Measurements from ENCODE around the gene NUP54.

NUP54 gene

GRCh38 chr4:76088719-76089118 lies 59.5 kb downstream of the NUP54 start:
- no peaks in the 10 kb centered on the region for H3K36me3 ChIP-seq (ENCODE audit: low read length)
- H3K27me3 ChIP-seq (ENCODE audit: low read length), result no peaks in the 10 kb centered on the region

GRCh38 chr4:76087007-76087769 lies 61.0 kb downstream of the NUP54 start:
- H3K9me2 ChIP-seq (replicated peaks; ENCODE audit: insufficient read depth, low read length), result no peaks in the 10 kb centered on the region
- H4K20me1 ChIP-seq (ENCODE audit: low read depth, low read length), result no peaks in the 10 kb centered on the region
- H3K9ac ChIP-seq (ENCODE audit: low read length), result no peak overlapping the region
- no peaks in the 10 kb centered on the region for H3K27me3 ChIP-seq (ENCODE audit: low read length)
- no peaks in the 10 kb centered on the region for H3K79me2 ChIP-seq (ENCODE audit: insufficient read depth, low read length)
- H3K9me3 ChIP-seq (ENCODE audit: insufficient read depth, low read length), result no peaks in the 10 kb centered on the region
- no peaks in the 10 kb centered on the region for H3F3A ChIP-seq (ENCODE audit: insufficient read depth)
- TF ChIP-seq EZH2phosphoT487 (conservative IDR thresholded peaks at IDR 0.05; ENCODE audit: low read length), result no peak
- TF ChIP-seq CTCF (IDR thresholded peaks at IDR 0.05; ENCODE audit: insufficient read depth, low read length, poor library complexity, severe bottlenecking), result no peak
- H3K36me3 ChIP-seq (ENCODE audit: low read length), result no peaks in the 10 kb centered on the region
- no peak overlapping the region for H2AFZ ChIP-seq (ENCODE audit: low read depth, low read length, severe bottlenecking)
- H3K4me2 ChIP-seq (ENCODE audit: low read depth, low read length, poor library complexity, severe bottlenecking), result no peak overlapping the region
- no peak overlapping the region for H3K27ac ChIP-seq (ENCODE audit: low read depth, low read length)
- H3K4me3 ChIP-seq (ENCODE audit: insufficient read depth, low read length, poor library complexity, severe bottlenecking), result no peak overlapping the region

More at GRCh38 chr4:76088719-76089118, 59.5 kb downstream of the NUP54 start:
- Histone ChIP-seq H2AFZ (ENCODE audit: low read depth, low read length, severe bottlenecking) (no peak overlapping the region), H3K9ac (ENCODE audit: low read length) (no peak overlapping the region), H3K4me3 (ENCODE audit: insufficient read depth, low read length, poor library complexity, severe bottlenecking) (no peak overlapping the region), H3K9me2 (replicated peaks; ENCODE audit: insufficient read depth, low read length) (no peaks in the 10 kb centered on the region), H3K27ac (ENCODE audit: low read depth, low read length) (no peak overlapping the region), H3F3A (ENCODE audit: insufficient read depth) (no peaks in the 10 kb centered on the region), H4K20me1 (ENCODE audit: low read depth, low read length) (no peaks in the 10 kb centered on the region), H3K4me2 (ENCODE audit: low read depth, low read length, poor library complexity, severe bottlenecking) (no peak overlapping the region), H3K9me3 (ENCODE audit: insufficient read depth, low read length) (no peaks in the 10 kb centered on the region), H3K79me2 (ENCODE audit: insufficient read depth, low read length) (no peaks in the 10 kb centered on the region)
- TF ChIP-seq CTCF (IDR thresholded peaks at IDR 0.05; ENCODE audit: insufficient read depth, low read length, poor library complexity, severe bottlenecking) (no peak), EZH2phosphoT487 (conservative IDR thresholded peaks at IDR 0.05; ENCODE audit: low read length) (no peak)

- H3K9me2 ChIP-seq (replicated peaks; ENCODE audit: insufficient read depth, low read length), result no peaks in the 10 kb centered on the region
- no peak overlapping the region for H3K4me2 ChIP-seq (ENCODE audit: low read depth, low read length, poor library complexity, severe bottlenecking)
- H4K20me1 ChIP-seq (ENCODE audit: low read depth, low read length), result no peaks in the 10 kb centered on the region
- no peaks in the 10 kb centered on the region for H3K27me3 ChIP-seq (ENCODE audit: low read length)
- H3K27ac ChIP-seq (ENCODE audit: low read depth, low read length), result no peak overlapping the region
- no peaks in the 10 kb centered on the region for H3K9me3 ChIP-seq (ENCODE audit: insufficient read depth, low read length)
- H2AFZ ChIP-seq (ENCODE audit: low read depth, low read length, severe bottlenecking), result no peak overlapping the region
- H3F3A ChIP-seq (ENCODE audit: insufficient read depth), result no peaks in the 10 kb centered on the region
- H3K9ac ChIP-seq (ENCODE audit: low read length), result no peak overlapping the region
- H3K4me3 ChIP-seq (ENCODE audit: insufficient read depth, low read length, poor library complexity, severe bottlenecking), result no peak overlapping the region
- no peaks in the 10 kb centered on the region for H3K36me3 ChIP-seq (ENCODE audit: low read length)
- H3K79me2 ChIP-seq (ENCODE audit: insufficient read depth, low read length), result no peaks in the 10 kb centered on the region
- TF ChIP-seq CTCF (IDR thresholded peaks at IDR 0.05; ENCODE audit: insufficient read depth, low read length, poor library complexity, severe bottlenecking) (no peak), EZH2phosphoT487 (conservative IDR thresholded peaks at IDR 0.05; ENCODE audit: low read length) (no peak)
These were observed 63.7 kb downstream of the NUP54 start for GRCh38 chr4:76084542-76084941.

All from SU-DHL-6 (cell line).